A549 (cell line): ENCODE data around the gene MAD1L1.

Source experiments
- CBX2 ChIP-seq: fragments of 200-600 bp; sonication (generic); IDR thresholded peaks from 2 replicates; pipeline ENCODE4 v1.6.1; 2016; ENCODE audit warnings: low read depth, mild to moderate bottlenecking, borderline replicate concordance
- MAFK ChIP-seq: fragments of 450-650 bp; IDR thresholded peaks from 2 replicates; pipeline ENCODE4 v1.6.1; 2014; ENCODE audit not compliant: partially characterized antibody
- RAD21 ChIP-seq, 2 experiments: fragments of >200 bp in 1 of 2; sonication (Bioruptor Twin) in 1 of 2; formaldehyde crosslinking in 1 of 2; IDR thresholded peaks in 1 of 2; conservative IDR thresholded peaks in 1 of 2; 2 replicates in 1 of 2; 3 replicates in 1 of 2; pipeline ENCODE4 v1.6.1; 2012 to 2018; ENCODE audit warnings: inconsistent platforms in 1 of 2
- REST ChIP-seq: fragments of 200-600 bp; sonication (generic); IDR thresholded peaks from 2 replicates; pipeline ENCODE4 v1.6.1; 2016; ENCODE audit warnings: antibody characterized with exemption, mild to moderate bottlenecking, moderate library complexity
- SMC3 ChIP-seq: fragments of >200 bp; sonication (Bioruptor Twin); formaldehyde crosslinking; IDR thresholded peaks from 3 replicates; pipeline ENCODE4 v1.6.1; 2018; ENCODE audit warnings: inconsistent platforms
- SREBF2 ChIP-seq: fragments of 450-650 bp; IDR thresholded peaks from 2 replicates; pipeline ENCODE4 v1.6.1; 2014; ENCODE audit warnings: mild to moderate bottlenecking, moderate library complexity
- TF ChIP-seq, protein P1 (sequence below): fragments of >200 bp; sonication (Bioruptor Twin); formaldehyde crosslinking; IDR thresholded peaks from 3 replicates; pipeline ENCODE4 v1.5.1; 2016

DNA sequence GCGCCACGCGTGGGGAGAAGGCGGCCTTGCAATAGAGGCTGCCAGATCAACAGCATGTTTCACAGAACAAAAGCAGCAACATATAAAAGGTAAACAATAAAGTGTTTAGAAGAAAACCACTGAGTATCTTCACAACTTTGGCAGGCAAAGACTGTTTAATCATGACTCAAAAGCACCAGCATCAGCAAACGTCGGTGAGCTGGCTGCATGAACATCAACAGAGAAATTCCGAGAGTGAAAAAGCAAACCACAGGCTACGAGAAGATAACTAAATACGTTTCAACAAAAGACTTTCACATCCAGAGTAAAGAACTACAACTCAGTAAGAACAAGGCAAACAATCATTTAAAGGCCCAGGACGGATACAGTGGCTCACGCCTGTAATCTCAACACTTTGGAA, 172.0 kb downstream of the MAD1L1 start:
- TF ChIP-seq MAFK (no peak), RAD21 (conservative IDR thresholded peaks at IDR 0.05 in 1 of 2, IDR thresholded peaks at IDR 0.05 in 1 of 2) (no peak), REST (no peak), CBX2 (no peak), SREBF2 (no peak), SMC3 (no peak)
- TF ChIP-seq, protein P1, sequence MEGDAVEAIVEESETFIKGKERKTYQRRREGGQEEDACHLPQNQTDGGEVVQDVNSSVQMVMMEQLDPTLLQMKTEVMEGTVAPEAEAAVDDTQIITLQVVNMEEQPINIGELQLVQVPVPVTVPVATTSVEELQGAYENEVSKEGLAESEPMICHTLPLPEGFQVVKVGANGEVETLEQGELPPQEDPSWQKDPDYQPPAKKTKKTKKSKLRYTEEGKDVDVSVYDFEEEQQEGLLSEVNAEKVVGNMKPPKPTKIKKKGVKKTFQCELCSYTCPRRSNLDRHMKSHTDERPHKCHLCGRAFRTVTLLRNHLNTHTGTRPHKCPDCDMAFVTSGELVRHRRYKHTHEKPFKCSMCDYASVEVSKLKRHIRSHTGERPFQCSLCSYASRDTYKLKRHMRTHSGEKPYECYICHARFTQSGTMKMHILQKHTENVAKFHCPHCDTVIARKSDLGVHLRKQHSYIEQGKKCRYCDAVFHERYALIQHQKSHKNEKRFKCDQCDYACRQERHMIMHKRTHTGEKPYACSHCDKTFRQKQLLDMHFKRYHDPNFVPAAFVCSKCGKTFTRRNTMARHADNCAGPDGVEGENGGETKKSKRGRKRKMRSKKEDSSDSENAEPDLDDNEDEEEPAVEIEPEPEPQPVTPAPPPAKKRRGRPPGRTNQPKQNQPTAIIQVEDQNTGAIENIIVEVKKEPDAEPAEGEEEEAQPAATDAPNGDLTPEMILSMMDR, result no peak
